Activated B cell treated with CpG ODN at 0.5 μM for 24 hours (primary cell): ENCODE results near the gene ZDHHC8. TPM values are rescaled to one million over a fixed set of nuclear protein-coding genes. Genes with fewer than 3 reads are reported as not detected.

Source experiments
- ATAC-seq: fragments of 200-7000 bp; cut with Tn5 transposase; one replicate; pipeline ENCODE4 v1.10.0; 2021; ENCODE audit warnings: low read depth, mild to moderate bottlenecking, moderate library complexity
- CTCF ChIA-PET: fragments of 350-600 bp; sonication (Branson Sonifier 250); formaldehyde crosslinking; loops from one replicate; lab custom pipeline; 2021; ENCODE audit warnings: antibody characterized with exemption; lab: Charles Lee
- POLR2A ChIA-PET: fragments of 350-600 bp; sonication (Branson Sonifier 250); formaldehyde crosslinking; loops from one replicate; lab custom pipeline; 2021; ENCODE audit warnings: antibody characterized with exemption; lab: Charles Lee
- DNase-seq: peaks from one replicate; pipeline ENCODE4 v3.0.0; 2022
- H3K27ac Mint-ChIP-seq: one replicate; pipeline ENCODE4 v1.8.0; 2020; ENCODE audit warnings: mixed read lengths
- H3K27me3 Mint-ChIP-seq: one replicate; pipeline ENCODE4 v1.8.0; 2021; ENCODE audit warnings: mixed read lengths
- H3K36me3 Mint-ChIP-seq: one replicate; pipeline ENCODE4 v1.8.0; 2021; ENCODE audit warnings: low read depth, mixed read lengths
- H3K4me1 Mint-ChIP-seq: one replicate; pipeline ENCODE4 v1.8.0; 2021; ENCODE audit warnings: mixed read lengths
- H3K4me3 Mint-ChIP-seq: one replicate; pipeline ENCODE4 v1.8.0; 2020; ENCODE audit warnings: mild to moderate bottlenecking, mixed read lengths
- H3K9me3 Mint-ChIP-seq: one replicate; pipeline ENCODE4 v1.8.0; 2020; ENCODE audit warnings: mixed read lengths
- CTCF ChIP-seq: fragments of 200-600 bp; IDR thresholded peaks from one replicate; pipeline ENCODE4 v1.8.0; 2022; ENCODE audit warnings: antibody characterized with exemption, mild to moderate bottlenecking
- intact Hi-C: fragments of 100-400 bp; cut with micrococcal nuclease; formaldehyde crosslinking; loops from one replicate; pipeline ENCODE4 v1.15.1; 2024
- total RNA-seq: library from RNA; stranded (reverse); gene quantifications from 2 replicates; pipeline ENCODE4 v1.2.3, GENCODE V29; 2022

ZDHHC8 gene, protein sequence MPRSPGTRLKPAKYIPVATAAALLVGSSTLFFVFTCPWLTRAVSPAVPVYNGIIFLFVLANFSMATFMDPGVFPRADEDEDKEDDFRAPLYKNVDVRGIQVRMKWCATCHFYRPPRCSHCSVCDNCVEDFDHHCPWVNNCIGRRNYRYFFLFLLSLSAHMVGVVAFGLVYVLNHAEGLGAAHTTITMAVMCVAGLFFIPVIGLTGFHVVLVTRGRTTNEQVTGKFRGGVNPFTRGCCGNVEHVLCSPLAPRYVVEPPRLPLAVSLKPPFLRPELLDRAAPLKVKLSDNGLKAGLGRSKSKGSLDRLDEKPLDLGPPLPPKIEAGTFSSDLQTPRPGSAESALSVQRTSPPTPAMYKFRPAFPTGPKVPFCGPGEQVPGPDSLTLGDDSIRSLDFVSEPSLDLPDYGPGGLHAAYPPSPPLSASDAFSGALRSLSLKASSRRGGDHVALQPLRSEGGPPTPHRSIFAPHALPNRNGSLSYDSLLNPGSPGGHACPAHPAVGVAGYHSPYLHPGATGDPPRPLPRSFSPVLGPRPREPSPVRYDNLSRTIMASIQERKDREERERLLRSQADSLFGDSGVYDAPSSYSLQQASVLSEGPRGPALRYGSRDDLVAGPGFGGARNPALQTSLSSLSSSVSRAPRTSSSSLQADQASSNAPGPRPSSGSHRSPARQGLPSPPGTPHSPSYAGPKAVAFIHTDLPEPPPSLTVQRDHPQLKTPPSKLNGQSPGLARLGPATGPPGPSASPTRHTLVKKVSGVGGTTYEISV
- total RNA-seq = 51.9 and 65.6 TPM in 2 replicates

DNA sequence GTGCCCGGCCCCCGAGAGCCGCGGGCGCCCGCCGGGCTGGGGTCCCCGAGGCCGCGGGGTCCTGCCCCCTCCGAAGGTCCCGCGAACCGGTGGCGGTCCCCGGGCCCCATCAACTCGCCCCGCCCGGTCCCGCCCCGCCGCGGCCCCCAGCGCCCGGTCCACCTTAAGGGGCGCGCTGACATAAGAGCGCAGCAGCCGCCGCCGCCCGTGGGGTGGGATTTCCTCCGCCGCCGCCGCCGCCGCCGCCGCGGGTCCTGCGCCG is at the start of gene ZDHHC8:
TSS of gene ZDHHC8 (plus strand) at position 208 of the 262 bp plus-strand sequence. CDS start 144 bp downstream, outside the sequence.
- intact Hi-C loops = loop anchor here (1.0 to 5.0 kb wide), 8 partner anchors 14 to 727 kb away; partner anchors contain the start of genes DGCR8, HIRA, KLHL22 and MRPL40
- H3K4me1 Mint-ChIP-seq = peaks cover 36% of the 10 kb centered on the region
- CTCF ChIA-PET = no interaction called here
- POLR2A ChIA-PET = interaction anchor here (1.3 kb wide), 1 partner anchor 14 kb away, joined by 8 read pairs; the partner anchor contains the start of gene TRMT2A
- H3K36me3 Mint-ChIP-seq = peaks cover 19% of the 10 kb centered on the region
- peak; percentile 69 for ATAC-seq
- no peaks in the 10 kb centered on the region for H3K9me3 Mint-ChIP-seq
- H3K27ac Mint-ChIP-seq = no peak within 1 kb of the TSS
- no peaks in the 10 kb centered on the region for H3K27me3 Mint-ChIP-seq
- TF ChIP-seq CTCF = no peak
- DNase-seq = no peak
- peak within 1 kb of the TSS; percentile 73 for H3K4me3 Mint-ChIP-seq

- ATAC-seq (no peak), DNase-seq (no peak)
- H3K4me3 Mint-ChIP-seq = no peak overlapping the region
- TF ChIP-seq CTCF = no peak
- ChIA-PET POLR2A (interaction anchor here (1.3 kb wide), 1 partner anchor 27 kb away, joined by 3 read pairs; no protein-coding TSS in a partner anchor), CTCF (no interaction called here)
- H3K4me1 Mint-ChIP-seq = peaks cover 32% of the 10 kb centered on the region
- H3K36me3 Mint-ChIP-seq = peaks cover 27% of the 10 kb centered on the region
- H3K27me3 Mint-ChIP-seq = no peaks in the 10 kb centered on the region
- H3K27ac Mint-ChIP-seq = no peak overlapping the region
- no peaks in the 10 kb centered on the region for H3K9me3 Mint-ChIP-seq
- intact Hi-C loops = no loop called here
Observed at GRCh38 chr22:20083157-20083890, 48.3 kb upstream of the ZDHHC8 start.

- H3K9me3 Mint-ChIP-seq = no peaks in the 10 kb centered on the region
- ChIA-PET POLR2A (no interaction called here), CTCF (no interaction called here)
- H3K27ac Mint-ChIP-seq = no peak overlapping the region
- H3K4me3 Mint-ChIP-seq = no peak overlapping the region
- intact Hi-C loops = no loop called here
- no peak for ATAC-seq
- H3K4me1 Mint-ChIP-seq = peaks cover 32% of the 10 kb centered on the region
- TF ChIP-seq CTCF = no peak
- no peak for DNase-seq
- H3K27me3 Mint-ChIP-seq = no peaks in the 10 kb centered on the region
- H3K36me3 Mint-ChIP-seq = peaks cover 34% of the 10 kb centered on the region
Observed at GRCh38 chr22:20083891-20084546, 47.6 kb upstream of the ZDHHC8 start.

DNA sequence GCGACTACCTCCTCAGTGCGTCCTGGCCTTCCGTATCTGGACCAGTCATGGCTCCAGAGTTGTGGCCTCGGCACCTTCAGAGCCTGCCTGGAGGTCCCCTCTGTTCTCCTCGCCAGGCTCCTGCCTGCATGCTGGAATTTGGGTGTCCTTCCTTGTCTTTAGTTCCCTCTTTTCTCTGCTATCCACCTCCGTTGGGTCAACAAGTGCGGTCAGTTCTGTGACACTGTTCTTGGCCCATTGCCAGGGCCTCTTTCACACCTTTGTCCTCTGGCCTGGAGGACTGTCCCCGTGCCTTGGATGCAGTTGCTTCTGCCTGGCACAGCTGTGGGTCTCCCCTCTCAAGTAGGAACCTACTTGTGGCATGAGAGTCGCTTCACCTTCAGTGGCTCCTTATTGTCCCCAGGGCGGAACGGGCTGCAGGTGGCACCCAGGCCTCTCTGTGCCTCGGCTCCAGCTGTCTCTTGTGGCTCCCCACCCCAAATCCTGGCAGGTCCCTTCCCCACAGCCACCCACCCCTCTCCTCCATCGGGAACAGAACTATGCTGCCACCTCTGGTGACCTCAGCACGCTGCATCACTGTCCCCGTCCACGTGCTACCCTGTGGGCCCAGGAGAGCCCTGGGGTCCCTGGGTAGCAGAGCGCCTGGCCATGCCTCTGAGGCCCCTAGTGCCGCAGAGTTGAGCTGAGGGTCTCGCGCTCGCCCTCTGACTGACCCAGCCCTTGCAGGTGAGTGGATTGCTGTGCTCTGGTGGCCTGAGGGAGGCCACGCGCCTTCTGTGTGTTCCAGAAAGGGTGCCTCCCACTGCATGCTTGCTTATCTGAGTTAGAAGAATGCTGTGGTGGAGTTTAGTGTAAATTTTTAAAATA is 46.8 kb upstream of the ZDHHC8 start:
- ChIA-PET POLR2A (no interaction called here), CTCF (no interaction called here)
- intact Hi-C loops = no loop called here
- H3K9me3 Mint-ChIP-seq = no peaks in the 10 kb centered on the region
- H3K36me3 Mint-ChIP-seq = peaks cover 41% of the 10 kb centered on the region
- H3K27ac Mint-ChIP-seq = no peak overlapping the region
- no peaks in the 10 kb centered on the region for H3K27me3 Mint-ChIP-seq
- no peak for DNase-seq
- H3K4me3 Mint-ChIP-seq = no peak overlapping the region
- peaks cover 30% of the 10 kb centered on the region for H3K4me1 Mint-ChIP-seq
- ATAC-seq = no peak
- no peak for TF ChIP-seq CTCF
